ENCODE measurements around the gene COL23A1.

- no peak for TF ChIP-seq POLR2A (IDR thresholded peaks at IDR 0.05)
- TF ChIP-seq CTCF (IDR thresholded peaks at IDR 0.05): no peak
These were observed 259.3 kb downstream of the COL23A1 start for GRCh38 chr5:178330791-178331404.

Data from gastroesophageal sphincter (tissue), 3 donors.